GM18858 (cell line): ENCODE measurements around the gene C1QL1.

Source experiments
- ATAC-seq: cut with Tn5 transposase; IDR thresholded peaks from one replicate; pipeline ENCODE4 v1.9.1; 2021; ENCODE audit not compliant: unreplicated experiment

Gene C1QL1

DNA sequence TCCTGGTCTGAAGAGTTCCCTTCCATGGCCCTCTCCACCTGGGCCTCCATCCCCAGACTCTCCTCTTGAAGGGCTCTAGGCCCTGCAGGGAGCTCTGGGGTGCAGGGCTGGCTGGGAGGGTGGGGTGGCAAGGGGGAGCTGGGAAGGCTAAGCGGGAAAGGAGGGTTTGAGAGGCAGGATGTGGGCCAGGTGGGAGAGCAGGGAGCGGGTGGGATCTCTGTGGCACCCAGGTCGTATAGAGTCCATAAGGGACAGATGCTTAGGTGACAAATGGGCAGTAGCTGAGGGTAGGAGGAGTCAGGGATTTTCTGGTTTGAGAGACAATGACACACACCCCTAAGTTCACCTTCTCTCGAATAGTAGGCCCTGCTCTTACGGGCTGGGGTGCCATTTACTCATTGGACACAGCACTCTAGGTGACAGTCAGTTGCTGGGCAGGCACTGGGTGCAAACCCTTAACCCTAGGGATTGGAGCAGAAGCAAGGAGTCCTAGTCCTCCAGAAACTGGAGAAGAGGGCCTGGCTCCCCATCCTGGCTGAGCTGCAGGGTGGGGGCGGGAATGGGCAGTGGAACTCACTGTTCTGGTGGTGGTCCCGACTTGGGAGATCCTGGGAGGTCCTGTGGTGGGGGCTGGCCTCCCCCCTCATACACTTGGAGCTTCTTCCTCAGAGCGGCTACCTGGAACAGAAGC, 35.9 kb downstream of the C1QL1 start:
- ATAC-seq: no peak

DNA sequence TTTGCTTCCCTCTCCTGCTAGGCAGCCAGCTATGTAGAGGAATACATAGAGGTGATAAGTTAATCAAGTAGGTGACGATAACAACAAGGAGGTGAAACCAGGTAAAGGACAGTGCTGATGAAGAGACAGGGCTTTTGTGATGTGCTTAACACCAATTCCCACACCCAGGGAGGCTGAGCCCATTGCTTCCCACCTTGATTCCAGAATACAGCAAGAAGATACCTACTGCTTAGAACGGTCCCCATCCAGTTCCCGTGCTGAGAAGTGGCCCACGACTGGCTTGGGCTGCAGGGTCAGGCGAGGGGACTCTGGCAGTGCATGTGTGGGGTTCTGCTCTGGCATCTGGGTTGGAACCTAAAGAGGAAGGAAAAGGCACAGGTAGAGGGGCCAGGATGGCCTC, 36.7 kb downstream of the C1QL1 start:
- no peak for ATAC-seq

DNA sequence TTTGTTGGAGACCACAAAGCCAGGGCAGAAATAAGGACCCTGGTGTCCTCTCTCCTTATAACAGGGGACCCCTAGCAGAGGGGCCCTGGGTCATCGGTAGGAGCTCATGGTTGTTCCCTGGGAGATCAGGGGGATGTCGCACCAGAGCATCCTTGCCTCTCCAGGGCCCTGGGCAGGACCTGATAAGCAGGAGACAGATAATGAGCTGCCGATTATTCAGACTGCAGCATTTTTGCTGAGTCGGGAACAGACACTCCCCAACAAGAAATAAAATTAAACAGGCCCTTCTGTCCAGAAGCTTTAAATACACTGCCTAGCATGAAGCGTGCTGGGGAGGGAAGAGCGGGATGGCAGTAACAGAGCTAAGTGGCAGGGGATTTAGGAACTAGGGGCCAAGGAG, 37.4 kb downstream of the C1QL1 start:
- no peak for ATAC-seq

DNA sequence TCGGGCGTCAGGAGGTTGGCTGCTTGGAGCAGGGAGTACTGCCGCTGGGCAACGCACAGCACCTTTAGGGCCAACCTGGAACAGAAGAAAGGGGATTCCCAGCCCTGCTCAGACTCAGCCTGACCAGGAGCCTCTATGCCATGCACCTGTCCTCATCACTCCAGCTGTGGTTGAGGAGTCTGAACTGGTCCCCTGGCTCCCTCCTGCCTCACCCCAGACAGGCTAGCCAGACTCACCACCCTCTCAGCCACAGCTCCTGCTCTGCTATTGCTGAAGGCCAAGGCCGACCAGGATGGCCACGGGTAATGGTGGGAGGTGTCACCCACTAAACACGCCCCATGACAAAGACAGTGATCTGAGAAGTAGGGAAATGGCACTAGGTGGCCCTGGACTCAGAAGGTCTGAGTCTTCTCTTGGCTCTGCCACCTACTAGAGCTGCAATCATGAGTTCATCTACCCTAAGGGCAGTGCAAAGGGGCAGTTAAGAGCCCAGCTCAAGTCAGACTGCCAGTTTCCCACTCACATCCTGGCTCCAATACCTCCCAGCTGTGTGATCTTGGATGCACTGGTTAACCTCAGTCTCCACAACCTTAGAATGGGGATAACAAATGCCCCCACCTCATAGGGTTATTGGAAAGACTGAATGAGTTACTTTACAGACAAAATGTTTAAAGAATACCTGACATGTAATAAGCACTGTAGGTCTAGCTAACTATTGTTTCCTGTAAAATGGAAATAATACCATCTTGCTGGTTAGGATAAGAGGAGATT, 39.0 kb downstream of the C1QL1 start:
- no peak for ATAC-seq

DNA sequence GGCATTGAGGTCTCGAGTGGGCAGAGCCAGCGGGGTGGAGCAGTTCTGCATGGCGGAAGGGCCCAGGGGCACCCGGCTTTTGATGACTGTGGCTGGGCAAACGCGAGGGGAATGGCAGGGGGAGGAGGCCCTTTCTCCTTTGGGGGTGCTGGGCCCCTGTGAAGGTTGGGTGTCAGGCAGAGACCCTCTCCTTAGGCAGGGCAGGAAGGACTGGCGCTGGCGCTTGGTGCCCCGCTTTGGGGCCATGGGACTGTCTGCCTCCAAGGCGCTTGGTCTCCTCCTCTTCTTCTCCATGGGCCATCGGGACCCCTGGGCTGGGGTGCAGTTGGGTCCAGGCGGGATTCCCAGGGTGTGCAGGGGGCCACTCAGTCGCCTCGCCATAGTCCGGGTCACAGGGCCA, 40.0 kb downstream of the C1QL1 start:
- ATAC-seq: no peak

DNA sequence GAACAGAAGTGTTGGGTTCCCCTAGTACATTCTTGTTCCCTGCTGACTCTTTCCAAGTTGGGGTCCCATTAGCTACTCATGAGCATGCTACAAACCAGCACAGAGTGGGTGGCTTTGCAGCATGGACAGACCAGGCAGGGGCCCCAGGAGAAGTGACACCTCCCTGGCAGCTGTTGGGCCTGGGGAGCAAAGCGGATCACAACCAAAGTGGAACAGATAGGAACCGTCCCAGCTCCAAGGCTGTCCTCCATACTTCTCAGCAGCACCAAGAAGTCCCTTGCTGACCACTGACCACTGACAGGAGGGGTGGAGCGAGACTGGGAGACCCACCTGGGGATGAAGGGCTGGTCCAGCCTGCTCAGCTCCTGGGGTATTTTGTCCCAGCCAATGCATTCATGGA, 40.4 kb downstream of the C1QL1 start:
- ATAC-seq: no peak

DNA sequence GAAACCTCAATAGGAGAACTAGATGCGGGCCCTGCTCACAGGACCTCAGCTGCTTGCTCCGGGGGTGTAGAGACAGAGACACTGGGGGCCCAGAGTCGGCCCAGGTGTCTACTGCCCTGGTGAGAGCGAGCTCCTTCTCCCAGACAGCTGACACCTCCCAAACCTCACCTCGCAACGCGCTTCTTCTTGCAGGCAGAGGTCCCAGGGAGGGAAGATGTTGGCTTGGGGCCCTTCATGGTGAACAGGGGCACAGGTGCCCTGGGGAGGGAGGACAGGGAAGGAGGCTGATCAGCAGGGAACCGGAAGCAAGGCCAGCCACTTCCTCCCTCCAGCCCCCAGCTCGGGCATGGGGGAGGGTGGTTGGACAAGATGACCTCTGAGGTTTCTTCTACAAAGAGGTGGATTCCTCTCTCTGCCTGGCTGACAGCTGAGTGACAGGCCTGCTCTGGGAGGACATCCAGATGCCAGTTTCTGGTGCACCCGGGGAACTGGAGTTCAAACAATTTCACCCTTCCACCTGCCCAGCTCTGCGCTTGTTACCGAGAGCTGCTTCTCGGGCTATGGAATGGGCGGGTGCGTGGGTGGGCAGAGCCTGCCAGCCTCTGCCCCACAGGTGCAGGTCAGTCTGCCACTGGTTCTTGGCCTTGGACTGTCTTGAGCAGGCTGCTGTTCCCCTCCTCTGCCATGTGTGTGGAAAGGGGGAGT, 41.1 kb downstream of the C1QL1 start:
- no peak for ATAC-seq

DNA sequence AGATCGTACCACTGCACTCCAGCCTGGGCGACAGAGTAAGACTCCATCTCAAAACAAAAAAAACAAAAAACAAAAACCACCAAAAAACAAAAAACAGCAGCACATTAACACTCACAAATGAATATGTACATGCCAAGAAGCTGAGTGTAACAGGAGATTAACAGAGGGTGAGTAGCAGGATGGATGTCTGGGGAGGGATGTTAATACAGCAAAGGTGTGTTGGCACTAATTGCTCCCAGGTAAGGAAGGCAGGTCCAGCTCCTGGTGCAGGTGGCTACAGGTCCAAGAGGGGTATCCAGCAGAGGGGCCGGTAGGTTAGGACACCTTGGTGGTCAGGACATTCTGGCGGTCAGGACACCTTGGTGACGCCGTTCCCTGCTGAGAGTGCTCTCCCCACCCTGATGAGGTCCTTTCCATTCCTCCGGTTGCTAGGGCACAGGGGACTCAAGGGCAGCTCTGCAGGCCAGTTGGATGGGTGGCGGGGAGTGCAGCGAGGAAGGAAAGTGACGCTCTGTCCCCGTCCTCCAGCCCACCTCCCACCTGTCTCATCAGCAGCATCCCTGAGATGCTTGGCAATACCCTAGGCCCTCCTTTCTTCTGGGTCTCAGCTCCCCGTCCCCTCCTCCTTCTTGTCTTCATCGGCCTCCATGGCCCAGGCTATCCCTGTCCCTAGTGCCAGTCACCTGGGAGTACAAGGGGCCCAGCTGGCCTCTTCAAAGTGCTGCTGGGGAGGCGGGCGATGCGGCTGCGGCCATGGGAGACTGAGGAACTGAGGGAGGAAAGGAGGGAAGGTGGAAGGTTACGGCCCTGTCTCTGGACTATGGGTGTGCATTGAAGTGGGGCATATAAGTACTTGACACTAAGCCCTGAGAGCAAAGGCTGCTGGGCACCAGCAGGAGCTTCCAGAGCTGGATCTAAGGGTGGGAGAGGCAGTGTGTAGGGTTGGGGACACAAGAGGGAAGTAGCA, 42.1 kb downstream of the C1QL1 start:
- ATAC-seq: no peak

DNA sequence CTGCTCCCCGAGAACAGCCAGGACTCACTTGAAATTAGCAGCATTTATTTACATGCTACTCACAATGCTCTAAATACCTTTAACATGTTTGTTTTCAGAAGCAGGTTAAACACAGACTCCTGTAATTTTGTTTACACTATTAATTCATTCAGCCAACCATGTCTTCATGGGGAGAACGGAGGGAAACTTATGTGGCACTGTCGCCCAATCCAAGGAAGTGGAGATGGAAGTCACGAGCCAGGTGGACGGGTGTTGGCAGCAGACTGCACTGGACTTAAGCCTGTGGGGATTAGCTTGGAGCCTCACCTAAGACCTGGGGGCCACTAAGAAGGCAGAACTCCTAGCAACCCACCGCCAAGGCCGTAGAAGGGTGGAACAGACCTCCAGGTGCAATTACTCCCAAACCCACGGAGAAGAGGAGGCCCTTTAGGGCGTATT, 44.0 kb downstream of the C1QL1 start:
- ATAC-seq: no peak

DNA sequence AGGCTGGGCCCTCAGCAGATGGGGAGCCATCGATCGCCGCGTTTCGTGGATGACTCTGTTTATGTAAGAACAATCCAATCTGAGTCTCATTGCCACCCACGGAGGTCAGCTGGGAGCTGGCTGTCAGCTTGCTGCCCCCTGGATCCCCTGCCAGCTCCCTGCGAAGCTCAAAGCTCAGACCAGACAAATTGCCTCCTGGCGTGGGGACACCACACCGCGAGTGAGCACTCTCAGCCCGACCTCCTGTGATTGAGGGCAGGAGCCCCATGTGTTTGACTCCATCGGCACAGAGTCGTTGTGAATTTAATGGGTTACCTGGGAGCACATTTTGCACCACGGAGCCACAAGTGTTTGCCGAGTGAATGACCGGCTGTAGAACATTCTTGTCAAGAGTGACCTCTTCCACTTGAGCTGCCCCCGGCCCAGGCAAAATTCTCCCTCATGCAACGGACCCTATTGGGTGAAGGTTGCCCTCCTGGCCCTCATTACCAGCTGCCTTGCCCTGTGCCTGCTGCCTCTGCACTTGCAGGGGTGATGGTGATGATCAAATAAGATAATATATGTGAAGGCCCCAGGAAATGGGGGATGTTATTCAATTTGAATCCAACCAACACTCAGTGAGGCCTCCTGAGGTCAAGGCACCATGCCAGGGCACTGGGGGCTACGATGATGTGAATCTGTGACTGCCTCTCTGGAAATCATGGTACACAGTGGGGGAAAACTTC, 45.2 kb downstream of the C1QL1 start:
- no peak for ATAC-seq

DNA sequence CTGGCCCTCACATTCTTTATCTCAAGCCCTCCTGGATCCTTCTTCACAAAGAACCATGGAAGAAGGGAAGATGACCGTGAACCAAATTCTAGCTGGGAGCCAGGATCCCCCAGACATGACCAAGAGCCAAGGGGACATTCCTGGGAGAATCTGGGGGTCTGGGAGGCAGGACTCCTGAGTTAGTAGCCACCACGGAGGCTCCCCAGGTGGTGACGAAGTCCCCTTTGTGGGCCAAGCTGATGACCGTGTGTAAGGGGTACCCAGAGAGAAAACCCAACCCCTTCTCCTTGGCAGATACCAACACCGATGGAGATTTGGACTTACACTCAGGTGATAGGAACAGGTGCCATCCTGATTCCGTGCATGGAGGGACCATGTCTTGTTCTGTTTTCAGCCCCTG, 46.0 kb downstream of the C1QL1 start:
- ATAC-seq: no peak

DNA sequence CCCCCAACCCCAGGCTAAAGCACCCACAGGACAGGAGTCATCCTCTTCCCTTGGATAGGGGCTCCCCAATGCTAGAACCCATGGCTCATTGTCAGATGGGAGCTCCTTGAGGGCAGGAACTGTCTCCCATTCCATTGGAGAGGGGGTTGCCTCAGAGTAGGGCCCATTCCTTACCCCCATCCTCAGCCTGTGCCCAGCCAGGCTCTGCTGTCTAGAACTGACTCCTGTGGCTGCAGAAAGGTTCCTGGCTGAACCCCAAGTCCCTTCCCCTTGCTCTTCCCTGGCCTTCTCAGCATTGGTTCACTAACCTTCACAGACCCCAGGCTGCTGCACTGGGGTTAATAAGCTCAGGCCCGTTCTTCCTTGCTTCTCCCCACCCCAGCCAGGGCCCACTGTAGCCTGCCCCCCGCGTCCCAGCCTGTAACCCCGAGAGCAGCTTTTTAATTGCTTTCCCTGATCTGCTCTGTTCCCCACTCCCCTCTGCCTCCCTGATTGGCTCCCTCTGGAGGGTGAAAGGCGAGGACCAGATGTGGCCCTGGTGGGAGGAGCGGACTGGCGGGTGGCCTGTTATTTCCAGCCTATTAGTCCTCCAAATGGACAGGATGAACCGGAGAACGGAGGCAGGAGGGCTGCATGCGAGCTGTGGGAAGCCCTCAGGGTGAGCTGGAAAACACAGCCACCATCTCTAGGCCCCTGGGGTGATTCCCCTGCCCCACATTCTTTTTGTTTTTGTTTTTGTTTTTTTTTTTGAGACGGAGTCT, 46.8 kb downstream of the C1QL1 start:
- no peak for ATAC-seq

DNA sequence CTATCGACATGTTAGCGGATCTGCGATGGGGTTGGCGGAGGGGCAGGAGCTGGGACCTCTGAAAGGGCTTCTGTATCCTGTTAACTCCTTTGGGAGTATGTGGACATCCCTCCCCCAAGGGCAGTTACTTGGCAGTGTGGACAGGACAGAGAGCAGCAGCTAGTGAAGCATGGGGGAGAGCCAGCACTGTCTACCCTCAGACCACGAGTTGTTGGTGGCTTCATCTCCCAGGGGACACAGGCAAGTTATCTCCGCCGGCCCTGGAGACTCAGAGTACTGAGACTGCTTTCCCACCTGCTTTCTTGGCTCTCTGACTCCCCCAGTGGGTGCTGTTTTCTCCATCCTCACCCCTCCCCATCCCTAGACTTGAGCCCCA, 47.5 kb downstream of the C1QL1 start:
- ATAC-seq: no peak

DNA sequence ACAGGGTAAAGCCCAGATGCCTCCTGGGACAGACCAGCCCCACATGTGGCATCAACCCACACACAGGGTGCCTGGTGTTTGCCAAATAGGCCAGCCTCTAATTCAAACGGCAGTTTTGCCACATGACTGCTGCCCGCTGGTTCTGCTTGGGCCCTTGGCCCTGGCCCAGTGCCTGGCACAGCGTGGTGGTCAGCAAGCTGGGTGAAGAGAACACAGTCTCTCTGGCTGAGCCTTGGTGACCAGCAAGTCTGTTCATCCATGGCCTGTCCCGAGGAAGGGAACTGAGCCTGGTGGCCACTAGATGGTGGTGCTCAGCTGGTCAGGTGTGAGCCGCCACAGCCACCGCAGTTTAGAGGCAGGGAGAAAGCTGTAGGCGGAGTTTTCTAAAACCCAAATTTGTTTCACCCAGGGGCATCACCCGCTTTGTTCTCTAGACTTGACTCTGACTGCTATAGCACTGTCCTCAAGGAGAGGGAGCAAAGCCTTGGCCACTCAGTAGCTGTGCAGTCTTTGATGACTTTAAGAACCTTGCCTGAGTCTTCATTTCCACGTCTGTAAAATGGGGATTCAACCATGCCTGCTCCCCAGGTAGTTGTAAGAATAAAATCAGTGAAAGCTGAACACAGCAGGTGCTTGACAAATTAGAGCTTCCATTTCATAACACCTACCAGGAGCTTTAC, 48.1 kb downstream of the C1QL1 start:
- ATAC-seq: no peak

DNA sequence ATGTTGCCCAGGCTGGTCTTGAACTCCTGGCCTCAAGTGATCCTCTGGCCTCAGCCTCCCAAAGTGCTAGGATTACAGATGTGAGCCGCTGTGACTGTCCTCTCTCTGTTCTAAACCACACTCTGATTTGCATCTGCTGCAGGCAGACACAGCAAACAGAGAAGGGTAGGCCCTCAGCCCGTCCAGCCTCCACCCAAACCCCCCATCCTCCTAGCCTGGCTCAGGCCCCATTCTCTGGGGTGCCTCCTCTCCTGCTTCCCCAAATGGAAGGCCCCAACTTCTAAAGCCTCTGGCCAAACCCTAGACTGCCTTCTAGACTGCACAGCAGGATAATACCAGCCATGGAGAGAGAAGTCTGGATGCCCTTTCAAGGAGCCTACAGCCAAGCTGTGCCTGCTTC, 48.7 kb downstream of the C1QL1 start:
- no peak for ATAC-seq

DNA sequence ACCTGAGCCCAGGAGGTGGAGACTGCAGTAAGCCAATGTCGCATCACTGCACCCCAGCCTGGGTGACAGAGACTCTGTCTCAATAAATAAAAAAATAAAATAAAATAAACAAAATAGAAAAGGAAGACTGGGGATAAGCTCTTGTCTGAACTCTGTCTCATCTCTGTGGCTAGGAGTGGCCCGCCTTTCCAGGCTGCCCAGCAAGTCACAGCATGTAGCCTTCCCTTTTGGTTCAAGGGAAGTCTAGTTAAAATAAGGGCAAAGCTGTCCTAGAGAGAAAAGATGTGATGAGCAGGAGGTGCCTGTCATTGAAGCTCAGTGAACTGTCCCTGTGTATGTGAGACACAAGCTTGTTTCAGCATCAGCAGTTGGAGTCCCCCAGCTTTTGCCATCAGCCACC, 50.1 kb downstream of the C1QL1 start:
- ATAC-seq: no peak

DNA sequence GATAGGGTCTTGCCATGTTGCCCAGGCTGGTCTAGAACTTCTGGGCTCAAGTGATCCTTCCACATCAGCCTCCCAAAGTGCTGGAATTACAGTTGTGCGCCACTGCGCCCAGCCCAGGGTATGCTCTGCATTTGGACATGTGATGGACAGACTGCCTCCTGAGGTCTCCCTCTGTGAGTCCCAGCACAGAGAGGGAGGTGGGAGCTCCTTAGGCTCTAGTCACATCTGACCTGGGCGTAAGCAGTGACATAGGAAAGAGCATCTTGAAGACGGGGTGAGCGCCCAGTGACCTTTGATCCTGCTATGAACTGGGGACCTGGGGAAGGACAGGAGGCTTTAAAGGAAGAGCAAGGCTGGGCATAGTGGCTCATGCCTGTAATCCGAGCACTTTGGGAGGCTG, 50.6 kb downstream of the C1QL1 start:
- ATAC-seq: no peak

DNA sequence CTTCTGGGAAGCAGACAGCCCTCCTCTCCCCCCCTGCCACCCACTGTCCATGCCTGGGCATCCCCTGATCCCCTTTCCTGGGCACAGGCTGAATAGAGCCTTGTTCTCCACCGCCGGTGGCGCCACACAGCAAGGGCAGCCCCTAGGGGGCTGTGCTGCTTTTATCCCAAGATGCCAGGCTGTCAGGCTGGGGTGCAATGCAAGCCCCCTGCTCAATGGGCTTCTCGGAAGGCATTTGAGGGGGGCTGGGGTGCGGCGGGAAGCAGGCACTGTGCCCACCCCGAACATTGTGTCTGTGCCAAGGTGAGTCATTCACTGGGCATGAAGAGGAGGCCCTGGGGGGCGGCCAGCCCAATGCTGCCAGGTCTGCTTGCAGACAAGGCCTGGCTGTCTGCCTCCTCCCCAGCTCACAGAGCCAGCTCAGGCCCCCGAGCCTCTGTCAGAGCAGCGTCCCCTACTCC, 51.3 kb downstream of the C1QL1 start:
- no peak for ATAC-seq
